H1 (cell line): Measurements from ENCODE around the gene TIMM29. TPM values are rescaled to one million over a fixed set of nuclear protein-coding genes. Genes with fewer than 3 reads are reported as not detected.

Source experiments
- CTCF ChIA-PET: fragments of 300-600 bp; sonication (Branson Sonifier 250); formaldehyde crosslinking; loops from one replicate; lab custom pipeline; 2021; ENCODE audit not compliant: partially characterized antibody; lab: Charles Lee
- POLR2A ChIA-PET: fragments of 300-600 bp; sonication (Branson Sonifier 250); formaldehyde crosslinking; loops from one replicate; lab custom pipeline; 2021; ENCODE audit warnings: inconsistent platforms; ENCODE audit not compliant: partially characterized antibody; lab: Charles Lee
- DNase-seq, 2 experiments: peaks; one replicate each; pipeline versions ENCODE4 v3.0.0 to v3.0.0-alpha.2; 2010 to 2022; ENCODE audit warnings: low spot score in 2 of 2, low read depth in 1 of 2, mixed read lengths in 1 of 2
- FAIRE-seq: peaks from 2 replicates; lab custom pipeline; 2011; peaks lifted over from hg19 to GRCh38; lab: Jason Lieb, UNC
- H2AFZ ChIP-seq: 2 replicates; pipeline ENCODE4 v1.8.1; 2012; ENCODE audit warnings: low read length, inconsistent platforms
- H2AK5ac ChIP-seq: 2 replicates; pipeline ENCODE4 v1.6.1; 2013; ENCODE audit warnings: low read depth, low read length
- H2BK120ac ChIP-seq: replicated peaks from 2 replicates; pipeline ENCODE3; 2013; ENCODE audit warnings: low read depth, low read length, inconsistent platforms
- H2BK12ac ChIP-seq: 2 replicates; pipeline ENCODE4 v1.6.1; 2013; ENCODE audit warnings: low read depth, low read length
- H2BK15ac ChIP-seq: 2 replicates; pipeline ENCODE4 v1.6.1; 2013; ENCODE audit warnings: low read length
- H2BK20ac ChIP-seq: 2 replicates; pipeline ENCODE4 v1.6.1; 2013; ENCODE audit warnings: low read length
- H2BK5ac ChIP-seq: 2 replicates; pipeline ENCODE4 v1.6.1; 2013; ENCODE audit warnings: low read depth, low read length
- H3K14ac ChIP-seq: 2 replicates; pipeline ENCODE4 v1.6.1; 2013; ENCODE audit warnings: inconsistent platforms; ENCODE audit not compliant: insufficient read length
- H3K18ac ChIP-seq: 2 replicates; pipeline ENCODE4 v1.6.1; 2013; ENCODE audit warnings: low read length; ENCODE audit errors: extremely low read depth
- H3K23ac ChIP-seq: 2 replicates; pipeline ENCODE4 v1.6.1; 2013; ENCODE audit warnings: inconsistent platforms; ENCODE audit not compliant: insufficient read length
- H3K23me2 ChIP-seq: 2 replicates; pipeline ENCODE4 v1.6.1; 2013; ENCODE audit warnings: low read depth, low read length
- H3K27ac ChIP-seq: 2 replicates; pipeline ENCODE4 v1.6.1; 2011; ENCODE audit warnings: low read depth, low read length, inconsistent platforms
- H3K27me3 ChIP-seq, 4 experiments: replicated peaks in 1 of 4; 1 replicate in 1 of 4; 2 replicates in 3 of 4; pipeline versions ENCODE4 v1.6.1 to v1.8.1; 2011 to 2013; ENCODE audit warnings: low read length in 3 of 4, mild to moderate bottlenecking in 3 of 4, inconsistent platforms in 2 of 4, mixed read lengths in 2 of 4, moderate library complexity in 1 of 4; ENCODE audit not compliant: control insufficient read depth in 3 of 4, insufficient read depth in 3 of 4; ENCODE audit errors: extremely low read depth in 1 of 4
- H3K36me3 ChIP-seq, 4 experiments: 2 replicates each; pipeline versions ENCODE4 v1.6.1 to v1.8.1; 2011 to 2013; ENCODE audit warnings: mild to moderate bottlenecking in 4 of 4, low read length in 3 of 4, moderate library complexity in 2 of 4, control low read depth in 1 of 4, inconsistent platforms in 1 of 4; ENCODE audit not compliant: insufficient read depth in 4 of 4, control insufficient read depth in 2 of 4
- H3K4ac ChIP-seq: replicated peaks from 2 replicates; pipeline ENCODE3; 2013; ENCODE audit warnings: low read length, low read depth, mixed read lengths, inconsistent platforms; ENCODE audit not compliant: insufficient read length
- H3K4me1 ChIP-seq, 4 experiments: replicated peaks in 1 of 4; 1 replicate in 1 of 4; 2 replicates in 3 of 4; pipeline versions ENCODE4 v1.6.1 to v1.8.1; 2011 to 2013; ENCODE audit warnings: low read length in 3 of 4, inconsistent platforms in 2 of 4, mixed read lengths in 1 of 4; ENCODE audit not compliant: insufficient read depth in 4 of 4, control insufficient read depth in 3 of 4
- H3K4me2 ChIP-seq, 2 experiments: 2 replicates each; pipeline versions ENCODE4 v1.6.1 to v1.8.1; 2011 to 2013; ENCODE audit warnings: low read depth in 2 of 2, low read length in 2 of 2, control low read depth in 1 of 2, inconsistent platforms in 1 of 2, mild to moderate bottlenecking in 1 of 2; ENCODE audit not compliant: insufficient read depth in 1 of 2
- H3K4me3 ChIP-seq, 4 experiments: fragments of 200-600, 300-600 bp in 1 of 4; sonication (generic), shearing (Covaris generic), sonication (Bioruptor Twin) in 1 of 4; 2 replicates each; pipeline versions ENCODE4 v1.5.1 to v1.8.1; 2011 to 2016; ENCODE audit warnings: low read length in 4 of 4, low read depth in 3 of 4, control low read depth in 2 of 4, inconsistent platforms in 2 of 4, mild to moderate bottlenecking in 2 of 4, mixed read lengths in 1 of 4, moderate library complexity in 1 of 4; ENCODE audit not compliant: insufficient read depth in 2 of 4; ENCODE audit errors: extremely low read depth in 1 of 4
- H3K56ac ChIP-seq: replicated peaks from 2 replicates; pipeline ENCODE3; 2013; ENCODE audit warnings: low read depth, mild to moderate bottlenecking, mixed read lengths, low read length, inconsistent platforms; ENCODE audit not compliant: insufficient read length
- H3K79me1 ChIP-seq: 2 replicates; pipeline ENCODE4 v1.6.1; 2013; ENCODE audit warnings: low read depth, low read length, control low read depth
- H3K79me2 ChIP-seq, 2 experiments: 2 replicates each; pipeline versions ENCODE4 v1.6.1 to v1.8.1; 2012 to 2013; ENCODE audit warnings: low read length in 2 of 2, mild to moderate bottlenecking in 2 of 2, inconsistent platforms in 1 of 2; ENCODE audit not compliant: insufficient read depth in 2 of 2, control insufficient read depth in 1 of 2
- H3K9ac ChIP-seq, 4 experiments: replicated peaks in 1 of 4; 1 replicate in 1 of 4; 2 replicates in 3 of 4; pipeline versions ENCODE4 v1.6.1 to v1.8.1; 2011 to 2013; ENCODE audit warnings: low read depth in 3 of 4, low read length in 3 of 4, control low read depth in 2 of 4, mild to moderate bottlenecking in 2 of 4, moderate library complexity in 2 of 4, inconsistent platforms in 1 of 4; ENCODE audit errors: extremely low read depth in 1 of 4
- H3K9me3 ChIP-seq, 2 experiments: 2 replicates each; pipeline versions ENCODE4 v1.6.1 to v1.8.1; 2012 to 2013; ENCODE audit warnings: mild to moderate bottlenecking in 2 of 2, moderate library complexity in 2 of 2, control low read depth in 1 of 2, inconsistent platforms in 1 of 2, low read depth in 1 of 2, low read length in 1 of 2, mixed read lengths in 1 of 2; ENCODE audit not compliant: insufficient read depth in 2 of 2
- H4K20me1 ChIP-seq, 2 experiments: replicated peaks in 1 of 2; 2 replicates each; pipeline versions ENCODE3 to v1.8.1; 2011 to 2013; ENCODE audit warnings: inconsistent platforms in 2 of 2, low read length in 2 of 2, mild to moderate bottlenecking in 1 of 2; ENCODE audit not compliant: insufficient read depth in 2 of 2, control insufficient read depth in 1 of 2
- H4K5ac ChIP-seq: 2 replicates; pipeline ENCODE4 v1.6.1; 2013; ENCODE audit warnings: low read length, low read depth, mixed read lengths, inconsistent platforms; ENCODE audit not compliant: insufficient read length
- H4K8ac ChIP-seq: 2 replicates; pipeline ENCODE4 v1.8.0; 2013; ENCODE audit warnings: mild to moderate bottlenecking, moderate library complexity, low read length, inconsistent platforms; ENCODE audit not compliant: insufficient read depth; ENCODE audit errors: extremely low read depth
- H4K91ac ChIP-seq: replicated peaks from 2 replicates; pipeline ENCODE3; 2013; ENCODE audit warnings: low read length, mixed read lengths, inconsistent platforms; ENCODE audit not compliant: insufficient read length
- CEBPB ChIP-seq: IDR thresholded peaks from 2 replicates; pipeline ENCODE4 v1.6.1; 2012; ENCODE audit warnings: low read depth, low read length
- HDAC6 ChIP-seq: IDR thresholded peaks from one replicate; pipeline ENCODE4 v1.7.1; 2012; ENCODE audit warnings: low read depth, mild to moderate bottlenecking, inconsistent platforms, low read length, moderate library complexity
- MAFK ChIP-seq: IDR thresholded peaks from 2 replicates; pipeline ENCODE4 v1.6.1; 2012; ENCODE audit warnings: low read depth, mild to moderate bottlenecking, improper control_type of control experiment, low read length
- POU5F1 ChIP-seq: IDR thresholded peaks from 2 replicates; pipeline ENCODE4 v1.6.1; 2011; ENCODE audit warnings: low read depth, mild to moderate bottlenecking, low read length, moderate library complexity
- WGBS, 2 experiments: shearing (Covaris generic) in 1 of 2; methylation state at CpG; one replicate each; pipeline versions ENCODE4 v1.1.6 to v1.1.7; 2013 to 2015; ENCODE audit warnings: low lambda C conversion rate in 2 of 2, mixed read lengths in 2 of 2, inconsistent platforms in 1 of 2, low coverage in 1 of 2, missing lambda C conversion rate in 1 of 2; ENCODE audit not compliant: insufficient replicate concordance in 2 of 2, insufficient coverage in 1 of 2, insufficient read length in 1 of 2; ENCODE audit errors: extremely low coverage in 1 of 2, missing lambda C conversion rate in 1 of 2; 5-methylcytosine and 5-hydroxymethylcytosine counted together
- long read RNA-seq, 2 experiments: library from RNA in 1 of 2; library from capped mRNA in 1 of 2; stranded (forward); transcript quantifications; one replicate each; pipeline ENCODE4 v2.0.0, GENCODE V29; 2021; ENCODE audit warnings: inconsistent platforms in 1 of 2
- polyA minus RNA-seq, 3 experiments: library from RNA; depleted of rRNA, polyadenylated mRNA; stranded (reverse); fragments of >200 nt; gene quantifications; 1 replicate in 2 of 3; 2 replicates in 1 of 3; pipeline ENCODE4 v1.2.3, GENCODE V29; 2011
- polyA plus RNA-seq, 7 experiments: library from polyadenylated mRNA; depleted of rRNA in 3 of 7; stranded (reverse) in 5 of 7; unstranded in 2 of 7; fragments of >200 nt in 5 of 7; fragments of 200-250 nt in 2 of 7; gene quantifications; 1 replicate in 5 of 7; 2 replicates in 1 of 7; 4 replicates in 1 of 7; pipeline versions ENCODE4 v1.2.1 to v1.2.3, GENCODE V29; 2011 to 2013; ENCODE audit warnings: missing spikeins in 2 of 7, mixed read lengths in 2 of 7
- total RNA-seq: library from RNA; stranded (reverse); fragmentation: NEBNext Ultra II Directional; extraction: Animal tissue kit (Norgen Biotek cat#: 25700); gene quantifications from 2 replicates; pipeline ENCODE4 v1.2.1, GENCODE V29; 2021
- TF ChIP-seq, protein P1 (sequence below): IDR thresholded peaks from 2 replicates; pipeline ENCODE4 v1.6.1; 2012; ENCODE audit warnings: inconsistent platforms

The TIMM29 gene
- total RNA-seq (22.5 and 24.0 TPM in 2 replicates), polyA plus RNA-seq (2011; rRNA removed) (15.9 and 24.2 TPM in 2 replicates), polyA minus RNA-seq (2011; rRNA and poly(A)+ RNA removed) (5.7 and 8.0 TPM in 2 replicates)
- 19.9 TPM for polyA plus RNA-seq (2011; cell fraction: cytosol; rRNA removed)
- polyA plus RNA-seq (2011; cell fraction: nucleus; rRNA removed), result 14.8 TPM
- 19.3 to 25.7 TPM (median 21.5 TPM) in 4 replicates for polyA plus RNA-seq (2012, experiment 1 of 2)
- 30.8 TPM for polyA plus RNA-seq (2012, experiment 2 of 2)
- polyA plus RNA-seq (2013, experiment 1 of 2), result 24.8 TPM
- polyA plus RNA-seq (2013, experiment 2 of 2), result 22.2 TPM
- polyA minus RNA-seq (2011; cell fraction: cytosol; rRNA and poly(A)+ RNA removed), result 12.0 TPM
- 16.6 TPM for polyA minus RNA-seq (2011; cell fraction: nucleus; rRNA and poly(A)+ RNA removed)
- long read RNA-seq, experiment 1, transcript TIMM29-201 (2 exons, 1,425 nt), result major isoform, 16 of 24 reads
- long read RNA-seq, experiment 1, partial matches to known transcripts, result 7 of 24 reads
- long read RNA-seq, experiment 1, other reads (novel, unspliced or antisense), result 1 of 24 reads
- long read RNA-seq, experiment 2, partial matches to known transcripts, result 0 of 2 reads
- long read RNA-seq, experiment 2, other reads (novel, unspliced or antisense), result 2 of 2 reads

DNA sequence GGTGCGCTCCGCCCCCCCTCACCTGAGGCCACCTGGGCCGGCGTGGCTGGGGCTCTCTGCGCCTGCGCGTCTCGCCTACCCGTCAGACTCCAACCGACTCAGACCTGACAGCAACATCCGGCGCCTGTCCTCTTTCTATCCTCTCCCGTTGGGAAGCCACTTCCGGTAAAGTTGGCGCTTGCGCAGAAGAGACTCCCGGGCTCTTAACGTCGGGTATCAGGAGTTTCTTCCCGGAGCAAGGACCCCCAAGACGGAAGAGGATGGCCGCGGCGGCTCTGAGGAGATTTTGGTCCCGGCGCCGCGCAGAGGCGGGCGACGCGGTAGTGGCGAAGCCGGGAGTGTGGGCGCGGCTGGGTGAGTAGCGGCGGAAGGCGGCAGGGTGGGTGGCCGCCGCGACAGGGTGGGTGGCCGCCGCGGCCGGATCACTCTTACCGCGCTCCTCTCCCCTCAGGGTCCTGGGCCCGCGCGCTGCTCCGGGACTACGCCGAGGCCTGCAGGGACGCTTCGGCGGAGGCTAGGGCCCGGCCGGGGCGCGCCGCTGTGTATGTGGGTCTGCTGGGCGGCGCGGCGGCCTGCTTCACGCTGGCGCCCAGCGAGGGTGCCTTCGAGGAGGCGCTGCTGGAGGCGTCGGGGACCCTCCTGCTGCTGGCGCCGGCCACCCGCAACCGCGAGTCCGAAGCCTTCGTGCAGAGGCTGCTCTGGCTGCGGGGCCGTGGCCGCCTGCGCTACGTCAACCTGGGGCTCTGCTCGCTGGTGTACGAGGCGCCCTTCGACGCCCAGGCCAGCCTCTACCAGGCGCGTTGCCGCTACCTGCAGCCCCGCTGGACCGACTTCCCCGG is at the start of gene TIMM29, which contains the start of gene YIPF2:
Gene TIMM29, plus strand, starts transcription at position 249 of the 839 bp plus-strand sequence. Its CDS starts 12 bp downstream, at position 261.
Gene YIPF2, minus strand, starts transcription at position 77 of the 839 bp plus-strand sequence. CDS start 229 bp downstream, outside the sequence.
- peak within 1 kb of the TSS; percentile 65 to 83 (median 78) for H3K9ac ChIP-seq
- POLR2A ChIA-PET, result interaction anchor here (1.1 to 2.7 kb wide), 3 partner anchors 13 to 41 kb away, joined by 3 to 16 read pairs (median 4); no protein-coding TSS in a partner anchor
- TF ChIP-seq, protein P1, sequence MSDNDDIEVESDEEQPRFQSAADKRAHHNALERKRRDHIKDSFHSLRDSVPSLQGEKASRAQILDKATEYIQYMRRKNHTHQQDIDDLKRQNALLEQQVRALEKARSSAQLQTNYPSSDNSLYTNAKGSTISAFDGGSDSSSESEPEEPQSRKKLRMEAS, result no peak
- 0 out of 2 replicates have a peak, but pooled peaks have one; percentile 26 for TF ChIP-seq POU5F1
- no peak for TF ChIP-seq MAFK
- no peak for TF ChIP-seq CEBPB
- no peak for TF ChIP-seq HDAC6

More for the DNA sequence above, at the start of gene TIMM29, which contains the start of gene YIPF2:
- Histone ChIP-seq H2BK15ac (no peak within 1 kb of the TSS), H3K4ac (peak within 1 kb of the TSS; percentile 21), H2AFZ (no peak within 1 kb of the TSS), H4K91ac (peak within 1 kb of the TSS; percentile 73), H2AK5ac (no peak within 1 kb of the TSS), H3K79me1 (peaks cover 8% of the 10 kb centered on the region; the same call in 1 of the 2 replicates), H3K79me2 (peaks cover 7 to 25% of the 10 kb centered on the region in 2 experiments; a peak in 3 of 4 replicates), H2BK5ac (peak within 1 kb of the TSS; percentile 44; the same call in 1 of the 2 replicates), H4K8ac (peak within 1 kb of the TSS; percentile 91; the same call in 1 of the 2 replicates), H3K23me2 (peaks cover 11% of the 10 kb centered on the region), H3K4me3 (peak within 1 kb of the TSS; percentile 71 to 95 (median 84)), H2BK20ac (no peak within 1 kb of the TSS), H3K23ac (no peak within 1 kb of the TSS), H3K4me1 (peaks cover 0 to 6% (median 1%) of the 10 kb centered on the region in 4 experiments; a peak in 4 of 7 replicates), H3K14ac (no peak within 1 kb of the TSS), H3K36me3 (peaks cover 0 to 7% (median 2%) of the 10 kb centered on the region in 4 experiments; a peak in 6 of 8 replicates), H4K5ac (no peak within 1 kb of the TSS), H2BK12ac (no peak within 1 kb of the TSS), H3K56ac (no peak within 1 kb of the TSS), H4K20me1 (peaks cover 0 to 7% of the 10 kb centered on the region in 2 experiments), H3K27ac (peak within 1 kb of the TSS; percentile 55; the same call in 1 of the 2 replicates), H3K9me3 (no peaks in the 10 kb centered on the region), H3K18ac (no peak within 1 kb of the TSS; the same call in 1 of the 2 replicates), H3K4me2 (peak within 1 kb of the TSS; percentile 73 to 94), H3K27me3 (no peaks in the 10 kb centered on the region), H2BK120ac (no peak within 1 kb of the TSS)
- peak; percentile 65 for FAIRE-seq
- CTCF ChIA-PET, result interaction anchor here (1.0 to 2.3 kb wide), 6 partner anchors 11 to 474 kb away, joined by 3 to 12 read pairs (median 3); no protein-coding TSS in a partner anchor
- DNase-seq, result peak; percentile 93 to 95
- 2% methylated on average over 80 of the region's 96 CpGs; no CpG with 5 or more reads in 1 of the 2 experiments for WGBS, 2 experiments
